Ishikawa (cell line): ENCODE measurements around the gene CACNA1C.

Experiments
- CEBPB ChIP-seq: IDR thresholded peaks from 2 replicates; pipeline ENCODE4 v1.6.1; 2012
- CREB1 ChIP-seq: IDR thresholded peaks from 2 replicates; pipeline ENCODE4 v1.6.1; 2012; ENCODE audit warnings: low read depth
- EGR1 ChIP-seq: IDR thresholded peaks from 2 replicates; pipeline ENCODE4 v1.6.1; 2012
- EP300 ChIP-seq: IDR thresholded peaks from 2 replicates; pipeline ENCODE4 v1.6.1; 2012; ENCODE audit warnings: borderline replicate concordance
- FOXM1 ChIP-seq: IDR thresholded peaks from 2 replicates; pipeline ENCODE4 v1.6.1; 2012; ENCODE audit warnings: low read depth, borderline replicate concordance
- NFIC ChIP-seq: IDR thresholded peaks from 2 replicates; pipeline ENCODE4 v1.6.1; 2012
- RAD21 ChIP-seq: IDR thresholded peaks from 2 replicates; pipeline ENCODE4 v1.6.1; 2012; ENCODE audit warnings: low read depth
- TAF1 ChIP-seq: IDR thresholded peaks from 2 replicates; pipeline ENCODE4 v1.6.1; 2012; ENCODE audit warnings: low read depth, mild to moderate bottlenecking
- TCF12 ChIP-seq: IDR thresholded peaks from 2 replicates; pipeline ENCODE4 v1.6.1; 2012; ENCODE audit warnings: low read depth
- TEAD4 ChIP-seq: IDR thresholded peaks from 2 replicates; pipeline ENCODE4 v1.6.1; 2012
- USF1 ChIP-seq: IDR thresholded peaks from 2 replicates; pipeline ENCODE4 v1.6.1; 2012
- YY1 ChIP-seq: IDR thresholded peaks from 2 replicates; pipeline ENCODE4 v1.6.1; 2012; ENCODE audit warnings: low read depth
- ZBTB7A ChIP-seq: IDR thresholded peaks from 2 replicates; pipeline ENCODE4 v1.6.1; 2012; ENCODE audit warnings: low read depth
- TF ChIP-seq, protein P1 (sequence below): IDR thresholded peaks from 2 replicates; pipeline ENCODE4 v1.6.1; 2012
- TF ChIP-seq, protein P2 (sequence below): IDR thresholded peaks from 2 replicates; pipeline ENCODE4 v1.6.1; 2012; ENCODE audit warnings: low read depth, mild to moderate bottlenecking

CACNA1C gene

DNA sequence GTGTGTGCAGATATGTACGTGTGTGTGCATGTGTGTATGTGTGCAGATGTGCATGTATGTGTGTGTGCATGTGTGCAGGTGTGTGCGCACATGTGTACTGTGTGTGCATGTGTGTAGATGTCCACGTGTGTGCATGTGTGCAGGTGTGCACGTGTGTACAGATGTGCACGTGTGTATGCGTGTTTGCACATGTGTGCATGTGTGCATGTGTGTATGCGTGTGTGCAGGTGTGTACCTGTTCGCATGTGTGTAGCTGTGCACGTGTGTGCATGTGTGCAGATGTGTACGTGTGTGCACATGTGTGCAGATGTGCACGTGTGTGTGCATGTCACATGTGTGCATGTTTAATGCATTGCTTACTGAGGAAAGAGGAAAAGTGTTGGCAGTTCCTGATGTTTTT, 686.3 kb downstream of the CACNA1C start:
- no peak for TF ChIP-seq NFIC
- no peak for TF ChIP-seq TAF1
- no peak for TF ChIP-seq USF1
- TF ChIP-seq RAD21 = no peak
- no peak for TF ChIP-seq CREB1
- no peak for TF ChIP-seq EGR1
- TF ChIP-seq, protein P1, sequence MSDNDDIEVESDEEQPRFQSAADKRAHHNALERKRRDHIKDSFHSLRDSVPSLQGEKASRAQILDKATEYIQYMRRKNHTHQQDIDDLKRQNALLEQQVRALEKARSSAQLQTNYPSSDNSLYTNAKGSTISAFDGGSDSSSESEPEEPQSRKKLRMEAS = no peak
- no peak for TF ChIP-seq FOXM1
- no peak for TF ChIP-seq YY1
- TF ChIP-seq TCF12 = no peak
- TF ChIP-seq, protein P2, sequence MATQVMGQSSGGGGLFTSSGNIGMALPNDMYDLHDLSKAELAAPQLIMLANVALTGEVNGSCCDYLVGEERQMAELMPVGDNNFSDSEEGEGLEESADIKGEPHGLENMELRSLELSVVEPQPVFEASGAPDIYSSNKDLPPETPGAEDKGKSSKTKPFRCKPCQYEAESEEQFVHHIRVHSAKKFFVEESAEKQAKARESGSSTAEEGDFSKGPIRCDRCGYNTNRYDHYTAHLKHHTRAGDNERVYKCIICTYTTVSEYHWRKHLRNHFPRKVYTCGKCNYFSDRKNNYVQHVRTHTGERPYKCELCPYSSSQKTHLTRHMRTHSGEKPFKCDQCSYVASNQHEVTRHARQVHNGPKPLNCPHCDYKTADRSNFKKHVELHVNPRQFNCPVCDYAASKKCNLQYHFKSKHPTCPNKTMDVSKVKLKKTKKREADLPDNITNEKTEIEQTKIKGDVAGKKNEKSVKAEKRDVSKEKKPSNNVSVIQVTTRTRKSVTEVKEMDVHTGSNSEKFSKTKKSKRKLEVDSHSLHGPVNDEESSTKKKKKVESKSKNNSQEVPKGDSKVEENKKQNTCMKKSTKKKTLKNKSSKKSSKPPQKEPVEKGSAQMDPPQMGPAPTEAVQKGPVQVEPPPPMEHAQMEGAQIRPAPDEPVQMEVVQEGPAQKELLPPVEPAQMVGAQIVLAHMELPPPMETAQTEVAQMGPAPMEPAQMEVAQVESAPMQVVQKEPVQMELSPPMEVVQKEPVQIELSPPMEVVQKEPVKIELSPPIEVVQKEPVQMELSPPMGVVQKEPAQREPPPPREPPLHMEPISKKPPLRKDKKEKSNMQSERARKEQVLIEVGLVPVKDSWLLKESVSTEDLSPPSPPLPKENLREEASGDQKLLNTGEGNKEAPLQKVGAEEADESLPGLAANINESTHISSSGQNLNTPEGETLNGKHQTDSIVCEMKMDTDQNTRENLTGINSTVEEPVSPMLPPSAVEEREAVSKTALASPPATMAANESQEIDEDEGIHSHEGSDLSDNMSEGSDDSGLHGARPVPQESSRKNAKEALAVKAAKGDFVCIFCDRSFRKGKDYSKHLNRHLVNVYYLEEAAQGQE = no peak
- TF ChIP-seq EP300 = no peak
- no peak for TF ChIP-seq CEBPB
- no peak for TF ChIP-seq TEAD4
- no peak for TF ChIP-seq ZBTB7A

GRCh38 chr12:2739832-2740641, 687.2 kb downstream of the CACNA1C start:
- no peak for TF ChIP-seq TEAD4
- TF ChIP-seq TAF1 = no peak
- TF ChIP-seq FOXM1 = no peak
- TF ChIP-seq, protein P2 = no peak
- no peak for TF ChIP-seq CREB1
- TF ChIP-seq, protein P1 = no peak
- peak; percentile 73 for TF ChIP-seq RAD21
- TF ChIP-seq EGR1 = no peak

DNA sequence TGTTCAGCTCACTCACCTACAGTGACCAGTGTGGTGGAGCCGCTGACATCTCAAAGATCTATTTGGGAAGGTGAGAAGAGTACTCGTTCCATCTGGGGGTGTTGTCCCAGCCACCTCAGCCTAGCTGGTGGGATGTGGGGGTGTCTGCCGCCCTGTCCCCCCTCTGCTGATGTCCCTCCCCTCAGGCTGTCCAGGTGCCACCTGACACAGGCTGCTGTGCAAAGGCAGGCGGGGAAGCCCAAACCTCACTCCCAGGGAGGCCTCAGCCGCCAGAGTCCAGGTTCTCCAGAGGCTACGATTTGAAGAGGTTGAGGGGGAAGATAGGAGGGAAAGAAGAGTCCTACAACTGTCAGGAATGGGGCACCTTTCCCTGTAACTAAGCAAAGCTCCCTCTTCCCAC, 690.7 kb downstream of the CACNA1C start:
- TF ChIP-seq TCF12 = no peak

DNA sequence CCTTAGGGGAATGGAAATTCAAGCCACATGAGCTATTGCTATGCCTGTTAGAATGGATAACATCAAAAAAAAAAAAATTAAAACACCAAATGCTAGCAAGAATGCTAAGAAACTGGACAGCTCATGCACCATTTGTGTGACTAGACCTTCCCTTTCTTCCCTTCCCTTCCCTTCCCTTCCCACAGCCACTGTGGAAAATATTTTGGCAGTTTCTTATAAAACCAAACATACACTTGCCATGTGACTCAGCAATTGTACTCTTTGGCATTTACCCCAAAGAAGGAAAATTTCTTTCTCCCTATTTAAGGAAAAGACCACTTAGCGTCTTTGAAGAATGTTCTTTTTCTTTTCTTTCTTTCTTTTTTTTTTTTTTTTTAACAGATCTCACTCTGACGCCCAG, 692.9 kb downstream of the CACNA1C start:
- TF ChIP-seq TCF12 (no peak), ZBTB7A (no peak), FOXM1 (no peak), USF1 (no peak), CEBPB (no peak), CREB1 (no peak), YY1 (no peak), TAF1 (no peak), EGR1 (no peak), NFIC (no peak), RAD21 (no peak), TEAD4 (no peak), EP300 (no peak)
- TF ChIP-seq, protein P2 = no peak
- TF ChIP-seq, protein P1 = no peak
